Measurements from ENCODE around the gene RHOB.

RHOB gene

DNA sequence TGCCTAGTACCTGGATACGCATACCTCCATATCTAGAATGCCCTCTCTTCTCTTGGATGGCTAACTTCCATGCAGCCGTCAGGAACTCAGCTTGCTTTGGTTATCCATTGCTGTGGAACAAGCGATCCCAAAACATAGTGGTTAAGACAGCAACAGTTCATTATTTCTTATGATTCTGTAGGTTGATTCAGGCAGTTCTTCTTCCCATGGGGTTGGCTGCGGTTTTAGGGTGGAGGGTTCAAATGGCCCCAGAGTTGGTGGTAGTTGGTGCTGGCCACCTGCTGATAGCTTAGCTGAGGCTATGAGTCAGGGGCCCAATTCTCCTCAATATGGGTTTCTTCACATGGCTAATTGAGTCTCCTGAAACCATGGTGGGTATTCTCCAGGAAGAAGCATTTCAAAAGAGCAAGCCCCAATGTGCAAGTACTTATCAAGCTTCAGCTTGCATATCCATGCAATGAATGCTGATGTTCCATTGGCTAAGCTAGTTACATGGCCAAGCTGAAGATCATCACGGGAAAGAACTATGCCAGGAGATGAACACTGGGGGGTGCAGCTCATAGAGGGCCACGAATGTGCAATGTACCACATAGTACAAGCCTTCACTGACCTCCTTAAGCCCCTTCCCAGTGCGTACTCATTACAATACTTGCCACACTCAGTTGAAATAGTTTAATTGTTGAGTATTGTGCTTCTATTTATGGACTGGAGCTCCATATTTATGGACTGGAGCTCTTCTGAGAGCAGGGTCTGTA lies 10.0 kb upstream of the RHOB start:
- DNase-seq (ENCODE audit: low read depth in 1 of 2, low spot score in 1 of 2) = no peak

- DNase-seq (ENCODE audit: low read depth in 1 of 2, low spot score in 1 of 2) = no peak
Observed at GRCh38 chr2:20438334-20439192, 8.3 kb upstream of the RHOB start.

DNA sequence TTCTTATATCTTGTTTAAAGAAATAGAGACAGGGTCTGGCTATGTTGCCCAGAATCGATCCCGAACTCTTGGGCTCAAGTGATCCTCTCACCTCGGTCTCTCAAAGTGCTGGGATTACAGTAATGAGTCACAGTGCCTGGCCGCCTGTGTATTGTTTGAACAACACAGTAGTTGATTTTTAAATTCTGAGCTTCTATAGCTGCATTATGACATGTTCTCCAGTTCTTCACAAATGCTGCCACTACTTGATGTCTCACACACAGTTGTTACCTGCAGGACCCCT lies 7.7 kb upstream of the RHOB start:
- DNase-seq (ENCODE audit: low read depth in 1 of 2, low spot score in 1 of 2) = no peak

- no peak for DNase-seq (ENCODE audit: low read depth in 1 of 2, low spot score in 1 of 2)
Observed at GRCh38 chr2:20439503-20439902, 7.4 kb upstream of the RHOB start.

GRCh38 chr2:20440001-20440560 lies 6.8 kb upstream of the RHOB start:
- DNase-seq (ENCODE audit: low read depth in 1 of 2, low spot score in 1 of 2) = no peak

DNA sequence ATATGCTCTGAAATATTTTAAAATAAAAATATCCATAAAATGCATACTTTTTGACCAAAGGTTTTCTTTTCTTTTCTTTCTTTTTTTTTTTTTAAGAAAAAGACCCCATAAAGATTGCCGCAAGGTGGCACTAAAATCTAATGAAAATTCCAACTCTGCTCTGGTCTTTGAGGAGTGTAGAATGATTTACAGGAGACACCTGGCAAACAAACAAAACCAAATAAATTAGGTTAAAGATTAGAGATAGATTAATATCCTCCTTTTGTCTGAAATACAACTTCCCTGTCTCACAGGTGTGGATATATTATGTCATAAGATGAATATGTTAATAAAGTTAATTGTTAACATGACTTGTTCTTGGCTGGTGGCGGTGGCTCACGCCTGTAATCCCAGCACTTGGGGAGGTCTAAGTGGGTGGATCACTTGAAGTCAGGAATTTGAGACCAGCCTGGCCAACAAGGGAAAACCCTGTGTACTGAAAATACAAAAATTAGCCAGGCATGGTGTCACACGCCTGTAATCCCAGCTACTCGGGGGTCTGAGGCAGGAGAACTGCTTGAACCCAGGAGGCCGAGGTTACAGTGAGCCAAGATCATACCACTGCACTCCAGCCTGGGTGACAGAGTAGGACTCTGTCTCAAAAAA lies 3.5 kb upstream of the RHOB start:
- no peak for DNase-seq (ENCODE audit: low read depth in 1 of 2, low spot score in 1 of 2)

DNA sequence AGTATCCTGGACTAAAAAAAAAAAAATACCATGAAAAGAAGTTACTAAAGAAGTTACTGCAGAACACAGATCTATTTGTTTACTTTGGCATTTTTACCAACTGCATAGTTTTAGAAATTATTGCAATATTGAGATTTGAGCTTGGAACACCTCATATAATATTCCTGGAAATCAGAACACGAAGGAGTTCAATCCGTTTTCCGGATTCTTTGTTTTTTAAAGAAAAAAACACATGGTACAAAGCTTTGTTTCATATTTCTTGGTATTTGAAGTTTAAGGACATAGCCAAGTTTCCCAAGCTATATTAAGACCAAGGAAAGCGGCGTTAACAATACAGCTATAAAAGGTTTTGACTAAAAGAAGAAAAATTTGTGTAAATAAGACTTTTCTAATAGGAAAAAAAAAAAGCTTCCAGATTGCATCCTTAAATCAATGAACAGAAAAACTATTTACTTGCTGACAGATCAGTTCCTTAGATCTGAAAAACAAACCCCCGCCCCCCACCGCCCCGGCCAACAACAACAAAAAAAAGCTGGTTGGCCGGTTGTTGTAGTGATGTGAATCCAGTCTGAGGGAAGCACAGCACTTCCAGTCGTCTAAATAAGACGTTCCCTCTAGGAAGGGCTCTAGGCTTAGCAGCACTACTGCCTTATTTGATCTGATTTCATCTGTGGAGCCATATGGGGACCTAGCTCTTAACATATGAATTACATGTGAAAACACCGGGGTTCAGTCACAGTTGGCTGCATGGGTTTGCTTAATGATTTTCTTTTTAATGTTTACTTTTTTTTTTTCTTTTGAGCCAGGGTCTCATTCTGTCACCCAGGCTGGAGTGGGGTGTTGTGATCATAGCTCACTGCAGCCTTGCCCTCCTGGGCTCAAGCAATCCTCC lies 2.5 kb upstream of the RHOB start:
- DNase-seq (ENCODE audit: low read depth in 1 of 2, low spot score in 1 of 2) = no peak

DNA sequence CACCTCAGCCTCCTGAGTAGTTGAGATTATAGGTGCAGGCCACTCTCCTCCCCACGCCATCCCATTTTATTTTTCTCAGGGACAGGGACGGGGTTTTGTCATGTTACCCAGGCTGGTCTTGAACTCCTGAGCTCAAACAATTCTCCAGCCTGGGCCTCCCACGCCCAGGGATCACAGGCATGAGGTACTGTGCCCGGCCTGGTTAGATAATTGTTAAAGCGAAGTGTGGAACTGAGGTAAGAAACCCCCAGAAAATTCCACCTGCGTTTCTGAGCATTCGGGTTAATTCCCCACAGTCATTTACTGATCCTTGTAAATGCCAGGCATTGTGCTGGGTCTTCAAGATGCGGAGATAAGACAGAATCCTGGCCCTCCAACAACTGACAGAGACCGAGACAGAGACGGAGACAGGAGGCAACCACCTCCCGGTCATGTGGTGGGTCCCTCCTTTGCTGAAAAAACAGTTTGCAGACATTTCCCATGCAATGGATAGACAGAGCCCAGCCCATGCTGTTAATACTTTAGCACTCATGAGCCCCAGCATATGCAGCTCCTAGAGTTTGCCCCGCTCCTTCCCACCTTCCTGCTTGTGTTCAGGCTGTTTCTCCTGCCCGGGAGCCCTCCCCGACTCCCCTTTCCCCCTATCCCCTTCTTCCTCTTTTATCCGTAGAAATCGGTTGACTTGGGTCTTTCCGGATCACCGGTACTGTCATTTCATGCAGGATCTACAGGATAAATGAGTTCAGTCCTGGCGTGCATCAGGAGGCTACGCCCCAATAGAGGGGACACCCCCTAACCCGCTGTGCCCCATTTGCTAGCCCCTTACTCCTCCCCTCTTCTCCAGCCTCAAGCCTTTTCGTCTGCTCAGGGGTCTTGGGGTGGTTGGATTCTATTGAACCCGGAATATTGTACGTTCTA lies 1.6 kb upstream of the RHOB start:
- DNase-seq (ENCODE audit: low read depth in 1 of 2, low spot score in 1 of 2) = no peak

DNA sequence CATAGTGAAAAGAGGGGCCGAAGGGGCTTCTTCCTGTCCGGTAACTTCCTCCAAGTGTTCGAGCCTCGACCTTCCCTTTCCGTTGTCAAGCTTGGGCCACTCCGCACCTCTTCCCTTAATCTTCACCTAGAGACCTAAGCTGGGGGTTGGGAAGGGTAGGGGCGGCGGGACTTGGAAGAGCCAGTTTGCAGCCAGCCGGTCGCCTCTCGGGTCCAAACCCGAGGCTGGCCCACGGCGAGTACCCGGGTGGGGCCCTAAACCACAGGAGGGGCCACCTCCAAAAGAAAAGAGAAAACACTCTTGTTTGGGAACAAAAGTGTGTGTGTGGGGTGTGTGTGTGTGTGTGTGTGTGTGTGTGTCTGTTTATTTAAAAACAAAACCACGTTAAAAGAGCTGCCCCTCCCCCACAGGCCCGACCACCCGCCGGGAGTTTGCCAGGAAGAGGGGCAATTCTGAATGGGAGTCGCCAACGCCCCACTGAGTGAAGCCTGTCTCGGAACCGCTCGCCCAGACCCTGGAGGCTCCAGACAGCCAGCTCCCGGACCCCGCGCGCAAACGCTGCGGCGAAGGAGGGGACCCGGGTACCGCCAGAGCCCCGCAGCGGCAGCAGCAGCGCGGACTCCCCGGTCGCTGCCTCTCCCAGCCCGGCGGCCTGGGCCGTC lies 488 bp upstream of the RHOB start:
- DNase-seq (ENCODE audit: low read depth in 1 of 2, low spot score in 1 of 2) = no peak

GRCh38 chr2:20447437-20448245 lies 767 bp downstream of the RHOB start:
- peak in 1 of 2 donors; percentile 3 for DNase-seq (ENCODE audit: low read depth in 1 of 2, low spot score in 1 of 2)

DNA sequence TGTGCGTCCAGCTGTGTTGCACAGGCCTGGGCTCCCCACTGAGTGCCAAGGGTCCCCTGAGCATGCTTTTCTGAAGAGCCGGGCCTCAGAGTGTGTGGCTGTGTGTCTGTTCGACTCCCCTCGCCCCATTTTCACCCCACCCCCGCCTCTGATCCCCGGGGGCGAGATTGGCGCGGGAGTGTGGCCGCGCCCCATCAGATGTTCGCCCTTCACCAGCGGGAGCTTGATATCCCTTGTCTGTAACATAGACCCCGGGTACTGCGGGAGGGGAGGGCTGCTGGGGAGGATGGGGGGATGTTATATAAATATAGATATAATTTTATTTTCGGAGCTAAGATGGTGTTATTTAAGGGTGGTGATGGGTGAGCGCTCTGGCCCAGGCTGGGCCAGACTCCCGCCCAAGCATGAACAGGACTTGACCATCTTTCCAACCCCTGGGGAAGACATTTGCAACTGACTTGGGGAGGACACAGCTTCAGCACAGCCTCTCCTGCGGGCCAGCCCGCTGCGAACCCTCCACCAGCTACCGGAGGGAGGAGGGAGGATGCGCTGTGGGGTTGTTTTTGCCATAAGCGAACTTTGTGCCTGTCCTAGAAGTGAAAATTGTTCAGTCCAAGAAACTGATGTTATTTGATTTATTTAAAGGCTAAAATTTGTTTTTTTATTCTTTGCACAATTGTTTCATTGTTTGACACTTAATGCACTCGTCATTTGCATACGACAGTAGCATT lies 1.5 kb downstream of the RHOB start:
- DNase-seq (ENCODE audit: low read depth in 1 of 2, low spot score in 1 of 2) = no peak

DNA sequence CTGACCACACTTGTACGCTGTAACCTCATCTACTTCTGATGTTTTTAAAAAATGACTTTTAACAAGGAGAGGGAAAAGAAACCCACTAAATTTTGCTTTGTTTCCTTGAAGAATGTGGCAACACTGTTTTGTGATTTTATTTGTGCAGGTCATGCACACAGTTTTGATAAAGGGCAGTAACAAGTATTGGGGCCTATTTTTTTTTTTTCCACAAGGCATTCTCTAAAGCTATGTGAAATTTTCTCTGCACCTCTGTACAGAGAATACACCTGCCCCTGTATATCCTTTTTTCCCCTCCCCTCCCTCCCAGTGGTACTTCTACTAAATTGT lies 2.1 kb downstream of the RHOB start:
- DNase-seq (ENCODE audit: low read depth in 1 of 2, low spot score in 1 of 2) = no peak

- no peak for DNase-seq (ENCODE audit: low read depth in 1 of 2, low spot score in 1 of 2)
Observed at GRCh38 chr2:20449501-20450200, 2.8 kb downstream of the RHOB start.

DNA sequence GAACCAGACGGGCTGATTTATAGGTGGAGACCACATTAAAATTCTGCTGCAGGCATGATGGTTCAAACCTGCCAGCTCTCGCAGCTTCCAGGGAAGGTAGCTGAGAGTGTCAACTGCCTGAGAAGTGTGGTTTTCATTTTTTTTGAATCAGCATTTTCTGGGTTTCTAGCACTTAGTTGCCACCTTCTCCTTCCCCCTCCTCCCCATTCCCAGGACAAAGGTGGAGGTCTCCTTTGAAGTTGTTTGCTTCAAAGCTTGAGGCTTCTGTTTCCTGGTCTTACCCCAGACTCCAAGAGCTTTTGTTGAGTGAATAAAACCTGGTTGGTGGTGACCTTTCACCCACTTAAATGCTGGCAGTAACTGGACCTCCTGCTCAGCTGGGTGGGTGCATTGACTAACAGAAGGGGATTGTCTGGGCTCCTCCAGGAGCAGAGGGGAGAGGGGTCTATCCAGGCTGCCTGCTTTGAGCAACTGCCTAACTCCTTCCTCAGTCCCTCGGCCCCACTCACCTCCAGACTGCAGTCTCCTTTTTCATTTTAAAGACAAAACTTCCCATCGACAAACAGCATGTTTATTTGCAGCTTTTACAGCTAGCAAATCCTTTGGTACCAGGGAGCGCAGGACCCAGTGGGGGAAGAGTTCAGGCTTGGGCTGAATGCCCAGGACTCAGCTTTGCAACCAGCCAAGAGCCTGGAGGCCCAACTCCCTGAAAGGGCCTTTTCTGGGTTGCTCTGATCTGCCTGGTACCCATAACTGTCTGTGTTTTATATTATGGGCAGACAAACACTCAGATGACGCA lies 3.5 kb downstream of the RHOB start:
- DNase-seq (ENCODE audit: low read depth in 1 of 2, low spot score in 1 of 2) = no peak

DNA sequence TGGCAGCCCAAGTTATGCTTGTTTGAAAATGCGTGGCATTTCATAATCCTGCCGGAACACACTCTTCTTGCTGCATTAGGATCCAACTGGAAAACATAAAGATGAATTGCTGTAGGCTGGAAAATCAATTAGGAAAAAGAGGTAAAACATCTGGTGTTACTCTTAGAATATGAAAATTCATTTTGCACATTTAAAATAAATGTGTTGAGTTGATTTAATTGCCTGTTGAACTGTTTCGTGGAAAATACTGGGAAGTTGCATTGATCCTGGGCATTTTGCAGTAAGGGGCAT lies 4.1 kb downstream of the RHOB start:
- DNase-seq (ENCODE audit: low read depth in 1 of 2, low spot score in 1 of 2) = no peak

DNA sequence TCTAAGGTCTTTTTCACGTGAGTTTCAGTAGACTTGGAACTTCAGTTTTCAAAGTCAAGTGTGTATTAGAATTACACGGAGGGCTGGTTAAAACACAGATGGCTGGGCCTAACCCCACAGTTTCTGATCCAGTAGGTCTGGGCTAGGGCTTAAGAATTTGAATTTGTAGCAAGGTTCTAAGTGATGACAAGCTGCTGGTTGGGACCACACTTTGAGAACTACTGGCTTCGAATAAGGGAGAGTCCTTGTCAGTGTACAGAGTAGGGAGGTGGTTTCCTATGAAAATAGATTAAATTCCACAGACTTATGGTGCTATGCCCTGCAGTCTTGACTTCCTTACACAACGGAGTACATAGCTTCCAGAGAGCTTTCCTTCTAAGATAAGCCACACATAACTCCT lies 4.5 kb downstream of the RHOB start:
- no peak for DNase-seq (ENCODE audit: low read depth in 1 of 2, low spot score in 1 of 2)
